NCI-H1436 treated with DMSO at 0.1 percent for 48 hours (cell line): ENCODE measurements around the gene CMTM2.
"Not testable (repeated sequence)": the region's sequence is repeated elsewhere in the genome, so short reads cannot be mapped to it uniquely, and the experiment has no call there.

Source experiments
- DNase-seq: peaks from one replicate; lab custom pipeline; 2025; lab: John Stamatoyannopoulos, UW

The CMTM2 gene

DNA sequence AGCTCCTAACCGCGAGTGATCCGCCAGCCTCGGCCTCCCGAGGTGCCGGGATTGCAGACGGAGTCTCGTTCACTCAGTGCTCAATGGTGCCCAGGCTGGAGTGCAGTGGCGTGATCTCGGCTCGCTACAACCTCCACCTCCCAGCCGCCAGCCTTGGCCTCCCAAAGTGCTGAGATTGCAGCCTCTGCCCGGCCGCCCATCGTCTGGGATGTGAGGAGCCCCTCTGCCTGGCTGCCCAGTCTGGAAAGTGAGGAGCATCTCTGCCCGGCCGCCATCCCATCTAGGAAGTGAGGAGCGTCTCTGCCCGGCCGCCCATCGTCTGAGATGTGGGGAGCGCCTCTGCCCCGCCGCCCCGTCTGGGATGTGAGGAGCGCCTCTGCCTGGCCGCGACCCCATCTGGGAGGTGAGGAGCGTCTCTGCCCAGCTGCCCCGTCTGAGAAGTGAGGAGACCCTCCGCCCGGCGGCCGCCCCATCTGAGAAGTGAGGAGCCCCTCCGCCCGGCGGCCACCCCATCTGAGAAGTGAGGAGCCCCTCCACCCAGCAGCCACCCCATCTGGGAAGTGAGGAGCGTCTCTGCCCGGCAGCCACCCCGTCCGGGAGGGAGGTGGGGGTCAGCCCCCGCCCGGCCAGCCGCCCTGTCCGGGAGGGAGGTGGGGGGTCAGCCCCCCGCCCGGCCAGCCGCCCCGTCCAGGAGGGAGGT lies 51.4 kb downstream of the CMTM2 start:
- not testable (repeated sequence) for DNase-seq

DNA sequence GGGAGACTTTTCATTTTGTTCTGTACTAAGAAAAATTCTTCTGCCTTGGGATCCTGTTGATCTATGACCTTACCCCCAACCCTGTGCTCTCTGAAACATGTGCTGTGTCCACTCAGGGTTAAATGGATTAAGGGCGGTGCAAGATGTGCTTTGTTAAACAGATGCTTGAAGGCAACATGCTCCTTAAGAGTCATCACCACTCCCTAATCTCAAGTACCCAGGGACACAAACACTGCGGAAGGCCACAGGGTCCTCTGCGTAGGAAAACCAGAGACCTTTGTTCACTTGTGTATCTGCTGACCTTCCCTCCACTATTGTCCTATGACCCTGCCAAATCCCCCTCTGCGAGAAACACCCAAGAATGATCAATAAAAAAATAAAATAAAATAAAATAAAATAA lies 52.3 kb downstream of the CMTM2 start:
- DNase-seq: not testable (repeated sequence)

GRCh38 chr16:66634527-66635196 lies 55.4 kb downstream of the CMTM2 start:
- DNase-seq: no peak

DNA sequence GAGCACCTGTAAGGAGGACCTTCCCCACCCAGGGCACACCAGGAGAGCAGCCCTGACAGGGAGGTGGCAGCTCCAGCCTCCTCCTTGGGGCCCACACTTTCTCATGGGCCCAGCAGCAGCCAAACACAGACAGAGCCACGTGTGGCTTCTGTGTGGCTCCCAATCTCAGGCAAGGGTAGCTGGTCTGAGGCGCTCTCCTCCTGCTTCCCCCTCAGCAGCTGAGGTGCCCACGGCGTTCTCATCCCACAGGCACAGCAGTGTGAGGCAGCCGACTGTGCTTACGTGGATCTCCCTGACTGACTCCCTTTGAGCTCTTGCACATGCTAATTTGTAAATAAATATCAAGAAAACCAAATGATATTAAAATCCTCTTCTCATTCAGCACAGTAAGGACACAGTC lies 56.1 kb downstream of the CMTM2 start:
- no peak for DNase-seq

- DNase-seq: no peak
Measured at GRCh38 chr16:66636199-66636598, 56.9 kb downstream of the CMTM2 start.

DNA sequence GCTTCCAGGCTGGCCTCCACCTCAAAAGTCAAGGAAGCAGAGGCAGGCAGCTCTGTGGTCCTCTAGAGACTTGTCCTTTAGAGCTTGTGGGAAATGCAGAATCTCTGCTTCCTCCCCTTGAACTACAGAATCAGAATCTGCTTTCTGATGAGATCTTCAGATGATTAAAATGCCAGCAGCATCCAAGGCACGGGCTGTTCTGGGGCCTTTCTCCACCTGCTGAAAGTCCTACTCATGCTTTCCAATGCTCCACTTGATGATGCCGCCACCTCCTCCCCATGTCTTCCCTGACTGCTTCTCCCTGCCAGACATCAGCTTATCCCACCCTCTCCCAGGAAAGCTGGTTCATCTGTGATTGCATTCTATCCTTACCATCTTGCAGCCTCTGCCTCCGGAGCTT lies 58.5 kb downstream of the CMTM2 start:
- no peak for DNase-seq
